Smooth muscle cell of the coronary artery (primary cell): ENCODE data around the gene FAXC. TPM values are rescaled to one million over a fixed set of nuclear protein-coding genes. Genes with fewer than 3 reads are reported as not detected.

ENCODE experiments used
- total RNA-seq: library from RNA; depleted of rRNA; stranded (reverse); fragments of >200 nt; gene quantifications from 2 replicates; pipeline ENCODE4 v1.2.3, GENCODE V29; 2014; ENCODE audit warnings: low replicate concordance

FAXC gene
- 0.15 and 0.23 TPM in 2 replicates for total RNA-seq

DNA sequence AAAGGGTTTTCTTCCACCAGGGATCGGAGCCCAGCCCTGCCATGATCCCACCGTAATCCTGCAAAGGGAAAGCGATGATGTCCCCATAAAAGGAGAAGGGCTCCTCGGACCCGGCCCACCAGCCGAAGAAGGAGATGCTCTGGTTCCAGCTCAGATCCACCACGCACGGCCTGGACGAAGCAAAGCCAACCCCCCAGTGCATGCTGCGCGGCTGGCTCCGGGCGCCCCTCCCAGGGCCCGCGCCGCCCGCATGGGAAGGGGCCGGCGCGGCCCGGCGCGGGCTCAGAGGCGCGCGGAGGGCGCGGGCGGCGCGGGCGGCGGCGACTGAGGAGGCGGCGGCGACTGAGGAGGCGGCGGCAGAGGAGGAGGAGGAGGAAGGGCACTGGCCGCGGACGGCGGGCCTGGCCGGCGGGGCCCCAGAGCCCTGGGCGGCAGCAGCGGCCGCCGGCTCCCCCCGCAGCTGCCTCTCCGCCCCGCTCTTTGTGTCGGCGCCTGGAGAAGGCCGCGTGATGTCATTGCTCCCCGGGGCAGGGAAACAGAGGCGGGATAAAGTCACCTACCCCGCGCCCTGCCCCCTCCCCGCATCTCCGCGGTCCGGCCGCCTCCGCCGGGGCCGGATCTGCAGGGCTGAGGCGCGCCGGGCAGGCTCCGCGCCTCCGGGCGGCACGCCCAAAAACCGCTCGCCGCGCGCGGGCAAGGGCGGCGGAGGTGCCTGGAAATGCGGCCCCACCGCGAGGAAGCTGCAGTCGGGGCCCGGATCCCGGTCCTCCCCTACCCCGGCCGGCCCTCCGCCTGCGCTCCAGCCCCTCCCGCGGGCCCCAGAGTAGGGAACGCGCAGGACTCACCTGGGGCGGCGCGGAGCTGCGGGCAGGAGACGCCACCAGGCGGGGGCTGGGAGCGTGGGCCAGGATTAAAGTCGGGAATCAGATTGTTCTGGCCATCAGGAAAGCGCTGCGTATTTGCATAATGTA lies at the start of gene FAXC:
TSS of gene FAXC (minus strand) at position 504 of the 971 bp plus-strand sequence. CDS start at position 202, 302 bp downstream.

DNA sequence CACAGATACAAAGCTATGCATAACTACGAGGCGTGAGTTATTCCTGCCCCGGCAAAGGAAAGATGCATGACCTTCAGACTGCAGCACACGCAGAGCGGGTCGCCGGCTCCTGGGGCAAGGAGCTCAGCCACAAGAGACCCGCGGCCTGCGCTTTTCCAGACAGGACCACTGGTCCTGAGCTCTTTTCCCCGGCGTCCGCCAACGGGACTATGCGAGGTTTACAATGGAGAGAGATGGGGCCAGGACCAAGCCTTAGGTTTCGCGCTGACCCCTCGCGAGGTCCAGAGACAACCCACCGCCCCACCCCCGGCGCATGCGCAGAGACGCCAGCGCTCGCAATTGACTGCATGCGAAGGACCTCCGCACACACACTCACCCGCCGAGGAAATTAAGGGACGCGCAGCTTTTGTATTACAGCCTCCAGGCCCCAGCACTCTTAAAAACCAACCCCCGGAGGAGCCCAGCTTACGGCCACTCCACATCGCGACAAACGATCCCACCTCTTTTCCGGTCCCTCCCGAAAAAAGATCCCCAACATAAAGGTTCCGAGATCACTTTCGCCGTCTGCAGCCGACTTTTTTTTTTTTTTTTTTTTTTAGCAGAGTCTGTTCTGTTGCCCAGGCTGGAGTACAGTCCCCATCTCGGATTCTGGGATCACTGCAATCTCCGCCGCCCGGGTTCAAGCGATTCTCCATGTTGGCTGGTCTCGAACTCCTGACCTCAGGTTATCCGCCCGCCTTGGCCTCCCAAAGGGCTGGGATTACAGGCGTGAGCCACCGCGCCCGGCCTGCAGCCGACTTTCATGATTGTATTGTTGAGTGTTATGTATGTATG lies 44.4 kb upstream of the FAXC start, which contains the start of gene COQ3:
TSS of gene COQ3 (minus strand) at position 498 of the 834 bp plus-strand sequence. CDS start at position 482, 16 bp downstream.

Other genes starting within 250 kb of the FAXC start
- gene COQ3, start 44.5 kb upstream of the FAXC start, total RNA-seq, result 1.5 and 3.8 TPM in 2 replicates
- gene PNISR, start 75.6 kb upstream of the FAXC start, total RNA-seq, result 37.7 and 39.1 TPM in 2 replicates
- gene USP45, start 165.7 kb upstream of the FAXC start, total RNA-seq, result 7.4 and 11.7 TPM in 2 replicates
- 34.5 and 60.7 TPM in 2 replicates for gene CCNC, start 219.0 kb upstream of the FAXC start, total RNA-seq